Measurements from ENCODE around the gene THBS2.

DNA sequence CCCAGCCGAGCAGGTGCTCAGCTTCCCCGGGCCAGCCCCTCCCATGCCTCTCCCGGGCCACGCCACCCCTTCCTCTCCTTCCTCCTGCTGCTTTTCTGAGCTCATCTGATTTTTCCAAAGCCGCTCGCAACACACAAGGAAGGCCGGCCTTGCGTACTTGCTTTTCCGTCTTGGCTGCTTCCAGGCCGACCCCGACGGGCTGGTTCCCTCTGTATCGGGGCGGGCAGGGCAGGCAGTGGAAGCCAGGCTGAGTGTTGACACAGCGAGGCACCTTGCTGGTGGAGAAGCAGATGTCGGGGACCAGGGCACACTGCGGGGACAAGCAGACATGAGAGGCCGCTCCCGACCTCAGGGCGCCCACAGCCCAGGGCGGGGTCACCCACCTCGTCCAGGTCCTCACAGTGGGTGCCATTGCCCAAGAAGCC is 21.1 kb downstream of the THBS2 start:
- TF ChIP-seq CTCF (conservative IDR thresholded peaks at IDR 0.05; ENCODE audit: low read length) (no peak), EZH2phosphoT487 (IDR thresholded peaks at IDR 0.05; ENCODE audit: borderline replicate concordance) (no peak)
